Measurements from ENCODE around the gene ZBTB24. TPM values are rescaled to one million over a fixed set of nuclear protein-coding genes. Genes with fewer than 3 reads are reported as not detected.
A peak's percentile ranks its signal among the peaks of the same experiment; 100 is the strongest.

Gene ZBTB24
- total RNA-seq, 1 donor from 2014 or later: 3.6 TPM

DNA sequence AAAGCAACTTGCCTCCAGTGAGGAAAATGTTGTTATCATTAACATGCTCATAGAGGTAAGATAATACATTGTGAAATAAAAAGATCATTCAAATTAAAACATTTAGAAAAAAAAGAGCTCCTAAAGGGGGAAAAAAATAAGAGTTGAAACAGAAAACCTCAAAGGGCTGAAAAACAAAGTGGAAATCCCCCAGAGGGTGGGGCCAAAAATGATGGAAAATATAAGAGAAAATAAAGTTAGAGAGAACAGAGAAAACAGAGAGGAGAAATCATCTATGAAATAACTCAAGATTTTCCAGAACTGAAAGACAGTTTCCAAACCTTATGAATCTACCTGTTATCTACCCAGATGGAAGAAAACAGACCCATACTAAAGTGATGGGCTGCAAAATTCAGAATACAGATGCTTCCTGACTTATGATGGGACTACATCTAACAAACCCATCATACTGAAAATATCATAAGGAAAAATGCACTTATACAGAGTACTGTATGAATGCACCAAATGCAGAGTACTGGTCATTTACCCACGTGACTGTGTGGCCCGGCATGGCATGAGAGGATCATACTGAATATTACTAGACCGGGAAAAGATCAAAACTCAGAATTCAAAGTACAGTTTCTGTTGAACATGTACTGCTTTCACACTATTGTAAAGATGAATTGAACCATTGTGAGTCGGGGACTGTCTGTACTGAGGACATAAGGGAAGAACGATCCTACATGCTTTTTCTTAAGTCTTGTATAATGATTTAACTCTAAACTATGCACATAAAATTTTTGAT, 4.0 kb downstream of the ZBTB24 start:
- peak overlapping the region; percentile 31 for H3K4me3 ChIP-seq (ENCODE audit: low read depth, low read length)
- TF ChIP-seq, protein P1, sequence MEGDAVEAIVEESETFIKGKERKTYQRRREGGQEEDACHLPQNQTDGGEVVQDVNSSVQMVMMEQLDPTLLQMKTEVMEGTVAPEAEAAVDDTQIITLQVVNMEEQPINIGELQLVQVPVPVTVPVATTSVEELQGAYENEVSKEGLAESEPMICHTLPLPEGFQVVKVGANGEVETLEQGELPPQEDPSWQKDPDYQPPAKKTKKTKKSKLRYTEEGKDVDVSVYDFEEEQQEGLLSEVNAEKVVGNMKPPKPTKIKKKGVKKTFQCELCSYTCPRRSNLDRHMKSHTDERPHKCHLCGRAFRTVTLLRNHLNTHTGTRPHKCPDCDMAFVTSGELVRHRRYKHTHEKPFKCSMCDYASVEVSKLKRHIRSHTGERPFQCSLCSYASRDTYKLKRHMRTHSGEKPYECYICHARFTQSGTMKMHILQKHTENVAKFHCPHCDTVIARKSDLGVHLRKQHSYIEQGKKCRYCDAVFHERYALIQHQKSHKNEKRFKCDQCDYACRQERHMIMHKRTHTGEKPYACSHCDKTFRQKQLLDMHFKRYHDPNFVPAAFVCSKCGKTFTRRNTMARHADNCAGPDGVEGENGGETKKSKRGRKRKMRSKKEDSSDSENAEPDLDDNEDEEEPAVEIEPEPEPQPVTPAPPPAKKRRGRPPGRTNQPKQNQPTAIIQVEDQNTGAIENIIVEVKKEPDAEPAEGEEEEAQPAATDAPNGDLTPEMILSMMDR (conservative IDR thresholded peaks at IDR 0.05; ENCODE audit: low read depth, low read length): no peak
- DNase-seq (ENCODE audit: low read depth): no peak

DNA sequence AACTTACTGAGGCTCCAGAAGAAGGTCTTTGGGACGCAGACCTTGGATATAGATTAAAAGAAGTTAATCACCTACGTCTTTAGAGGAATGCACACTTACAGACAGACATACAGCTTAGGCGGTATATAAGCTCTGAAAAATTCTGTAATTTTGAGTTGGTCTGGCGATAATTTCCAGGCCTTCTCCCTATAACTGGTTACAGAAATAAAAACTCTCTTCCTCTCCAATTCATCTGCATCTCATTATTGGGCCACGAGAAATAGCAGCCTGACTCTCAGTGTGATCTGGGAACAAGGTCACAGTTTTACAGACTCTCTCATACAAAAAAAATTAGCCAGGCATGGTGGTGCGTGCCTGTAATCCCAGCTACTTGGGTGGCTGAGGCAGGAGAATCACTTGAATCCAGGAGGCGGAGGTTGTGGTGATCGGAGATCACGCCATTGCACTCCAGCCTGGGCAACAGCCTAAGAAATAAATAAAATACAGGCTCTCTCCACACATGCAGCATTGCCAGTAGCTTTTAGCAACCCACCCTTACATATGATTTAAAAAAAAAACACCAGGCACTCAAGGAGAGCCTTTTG, 4.7 kb downstream of the ZBTB24 start:
- DNase-seq (ENCODE audit: low read depth): no peak
- H3K4me3 ChIP-seq (ENCODE audit: low read depth, low read length): peak overlapping the region; percentile 31
- TF ChIP-seq, protein P1 (conservative IDR thresholded peaks at IDR 0.05; ENCODE audit: low read depth, low read length): no peak

GRCh38 chr6:109477725-109478124, 5.3 kb downstream of the ZBTB24 start:
- H3K4me3 ChIP-seq (ENCODE audit: low read depth, low read length): peak overlapping the region; percentile 5
- TF ChIP-seq, protein P1 (conservative IDR thresholded peaks at IDR 0.05; ENCODE audit: low read depth, low read length): no peak
- no peak for DNase-seq (ENCODE audit: low read depth)

DNA sequence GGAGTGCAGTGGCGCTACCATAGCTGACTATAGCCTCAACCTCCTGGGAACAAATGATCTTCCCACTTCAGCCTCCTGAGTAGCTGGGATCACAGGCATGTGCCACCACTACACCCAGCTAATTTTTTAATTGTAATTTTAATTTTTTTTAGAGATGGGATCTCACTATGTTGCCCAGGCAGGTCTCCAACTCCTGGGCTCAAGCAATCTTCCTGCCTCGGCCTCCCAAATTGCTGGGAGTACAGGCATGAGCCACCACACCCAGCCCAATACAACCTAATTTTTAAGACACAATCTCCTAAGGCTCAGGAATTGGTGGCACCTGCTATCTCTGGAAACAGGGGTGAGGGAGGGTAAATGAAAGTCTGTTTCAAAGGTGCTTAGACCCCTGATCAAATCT, 5.8 kb downstream of the ZBTB24 start:
- TF ChIP-seq, protein P1 (conservative IDR thresholded peaks at IDR 0.05; ENCODE audit: low read depth, low read length): no peak
- H3K4me3 ChIP-seq (ENCODE audit: low read depth, low read length): no peak overlapping the region
- no peak for DNase-seq (ENCODE audit: low read depth)

DNA sequence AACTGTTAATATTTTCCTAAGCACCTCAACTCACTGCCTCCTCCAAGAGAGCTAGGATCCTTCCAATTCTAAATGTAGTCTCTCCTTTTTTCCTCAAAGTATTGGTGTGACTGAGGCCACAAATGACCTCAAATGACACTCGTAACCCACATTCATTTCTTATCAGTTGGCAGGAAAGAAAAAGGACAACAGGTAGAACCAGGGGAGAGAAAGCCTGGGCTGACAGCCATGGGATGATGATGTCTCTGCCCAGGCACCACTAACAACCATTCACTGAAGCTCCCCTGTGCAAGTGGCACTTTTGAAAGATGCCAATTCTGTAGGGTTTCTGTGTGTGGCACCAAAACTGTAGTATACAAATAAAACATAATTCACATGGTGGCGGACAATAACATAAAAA, 7.4 kb downstream of the ZBTB24 start:
- no peak for DNase-seq (ENCODE audit: low read depth)

DNA sequence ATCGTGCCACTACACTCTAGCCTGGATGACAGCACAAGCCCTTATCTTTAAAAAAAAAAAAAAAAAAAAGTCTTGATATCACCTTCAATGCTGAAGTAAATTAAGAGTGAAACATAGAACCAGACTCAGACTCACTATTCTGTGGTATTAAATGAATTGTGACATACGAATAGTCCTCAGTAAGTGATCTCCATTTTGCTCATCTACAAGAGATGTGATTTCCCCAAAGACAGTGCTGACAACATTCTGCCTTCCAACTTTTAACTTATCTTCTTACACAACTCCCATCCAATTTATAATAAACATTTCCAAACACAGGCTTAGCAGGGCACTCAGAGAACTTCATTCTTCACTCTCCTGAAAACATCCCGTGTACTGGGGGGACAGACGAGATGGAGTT, 8.0 kb downstream of the ZBTB24 start:
- TF ChIP-seq, protein P1 (conservative IDR thresholded peaks at IDR 0.05; ENCODE audit: low read depth, low read length): no peak
- no peak overlapping the region for H3K4me3 ChIP-seq (ENCODE audit: low read depth, low read length)
- DNase-seq (ENCODE audit: low read depth): no peak

More for the DNA sequence above, 7.4 kb downstream of the ZBTB24 start:
- no peak overlapping the region for H3K4me3 ChIP-seq (ENCODE audit: low read depth, low read length)
- TF ChIP-seq, protein P1 (conservative IDR thresholded peaks at IDR 0.05; ENCODE audit: low read depth, low read length): no peak
